ENCODE measurements around the gene LEF1. TPM values are rescaled to one million over a fixed set of nuclear protein-coding genes. Genes with fewer than 3 reads are reported as not detected.

LEF1 gene
- total and polyA plus RNA-seq, 2 of the 8 experiments (the other 6 are each of a cell fraction or from before 2014, with no cell fraction given): 2.6 to 5.2 TPM

DNA sequence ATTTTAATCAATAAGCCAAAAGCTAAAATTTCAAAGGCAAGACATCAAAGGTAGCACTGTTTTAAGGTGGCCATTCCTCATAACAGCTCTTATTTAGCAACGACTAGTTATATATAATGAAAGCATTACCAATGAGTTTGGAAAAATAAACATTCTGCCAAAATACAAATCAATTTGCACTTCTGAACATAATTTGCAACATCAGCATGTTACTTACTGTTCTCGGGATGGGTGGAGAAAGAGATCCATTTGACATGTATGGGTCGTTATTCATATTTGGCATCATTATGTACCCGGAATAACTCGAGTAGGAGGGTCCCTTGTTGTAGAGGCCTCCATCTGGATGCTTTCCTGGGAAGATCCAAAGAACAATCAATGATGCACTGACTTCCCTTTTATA is 5.4 kb downstream of the LEF1 start:
- no peak overlapping the region for H2AFZ ChIP-seq (ENCODE audit: low read length)
- no peaks in the 10 kb centered on the region for H3K79me1 ChIP-seq (ENCODE audit: low read depth, low read length)
- H3K9me3 ChIP-seq (ENCODE audit: insufficient read depth in 2 of 2, low read depth in 1 of 2, low read length in 1 of 2): no peaks in the 10 kb centered on the region
- H4K20me1 ChIP-seq (replicated peaks in 1 of 2; ENCODE audit: control insufficient read depth in 1 of 2, insufficient read depth in 2 of 2, low read length in 2 of 2): peaks cover 3 to 9% of the 10 kb centered on the region in 2 experiments
- no peak overlapping the region for H3K27ac ChIP-seq (ENCODE audit: low read depth, low read length)
- no peak overlapping the region for H2BK120ac ChIP-seq (replicated peaks; ENCODE audit: low read depth, low read length)
- no peak overlapping the region for H2BK15ac ChIP-seq (ENCODE audit: low read length)
- H2AK5ac ChIP-seq (ENCODE audit: low read depth, low read length): no peak overlapping the region
- no peaks in the 10 kb centered on the region for H3K79me2 ChIP-seq (ENCODE audit: control insufficient read depth in 1 of 2, insufficient read depth in 2 of 2, low read length in 2 of 2)
- H3K18ac ChIP-seq (ENCODE audit: extremely low read depth, low read length): no peak overlapping the region
- peaks cover 6 to 22% (median 11%) of the 10 kb centered on the region in 4 experiments; a peak in 6 of 7 replicates for H3K4me1 ChIP-seq (replicated peaks in 1 of 4; ENCODE audit: control insufficient read depth in 3 of 4, insufficient read depth in 4 of 4, low read length in 3 of 4)
- H3K23ac ChIP-seq (ENCODE audit: insufficient read length): no peak overlapping the region
- H4K8ac ChIP-seq (ENCODE audit: extremely low read depth, insufficient read depth, low read length): no peak overlapping the region
- no peaks in the 10 kb centered on the region; a peak in 1 of 8 replicates for H3K36me3 ChIP-seq (ENCODE audit: control insufficient read depth in 2 of 4, insufficient read depth in 4 of 4, low read length in 3 of 4)
- no peak overlapping the region for H3K4me3 ChIP-seq (ENCODE audit: extremely low read depth in 1 of 4, insufficient read depth in 2 of 4, low read depth in 3 of 4, low read length in 4 of 4)
- no peak overlapping the region for H3K9ac ChIP-seq (replicated peaks in 1 of 4; ENCODE audit: extremely low read depth in 1 of 4, low read depth in 3 of 4, low read length in 3 of 4)
- no peak overlapping the region for H2BK20ac ChIP-seq (ENCODE audit: low read length)
- peaks cover 27 to 56% (median 46%) of the 10 kb centered on the region in 4 experiments for H3K27me3 ChIP-seq (replicated peaks in 1 of 4; ENCODE audit: control insufficient read depth in 3 of 4, extremely low read depth in 1 of 4, insufficient read depth in 3 of 4, low read length in 3 of 4)
- H2BK5ac ChIP-seq (ENCODE audit: low read depth, low read length): no peak overlapping the region
- H4K5ac ChIP-seq (ENCODE audit: insufficient read length, low read depth, low read length): no peak overlapping the region
- CTCF ChIA-PET (ENCODE audit: partially characterized antibody): interaction anchor here (0.6 to 0.8 kb wide), 3 partner anchors 21 to 409 kb away, joined by 3 to 6 read pairs (median 3); no protein-coding TSS in a partner anchor
- FAIRE-seq: no peak
- H3K4me2 ChIP-seq (ENCODE audit: insufficient read depth in 1 of 2, low read depth in 2 of 2, low read length in 2 of 2): no peak overlapping the region
- H3K14ac ChIP-seq (ENCODE audit: insufficient read length): no peak overlapping the region
- H2BK12ac ChIP-seq (ENCODE audit: low read depth, low read length): no peak overlapping the region
- no peak overlapping the region for H3K4ac ChIP-seq (replicated peaks; ENCODE audit: insufficient read length, low read depth, low read length)
- WGBS, 2 experiments (ENCODE audit: extremely low coverage in 1 of 2, insufficient coverage in 1 of 2, insufficient read length in 1 of 2, insufficient replicate concordance in 2 of 2, low coverage in 1 of 2, low lambda C conversion rate in 2 of 2, missing lambda C conversion rate in 1 of 2): 84% methylated on average over 5 of the region's 5 CpGs; no CpG with 5 or more reads in 1 of the 2 experiments
- peaks cover 16% of the 10 kb centered on the region; the same call in 1 of the 2 replicates for H3K23me2 ChIP-seq (ENCODE audit: low read depth, low read length)
- TF ChIP-seq MAFK (IDR thresholded peaks at IDR 0.05; ENCODE audit: low read depth, low read length): 0 out of 2 replicates have a peak, but pooled peaks have one; percentile 9
- TF ChIP-seq SAP30 (IDR thresholded peaks at IDR 0.05; ENCODE audit: insufficient read depth, insufficient replicate concordance, low read length): no peak
- POLR2A ChIA-PET (ENCODE audit: partially characterized antibody): interaction anchor here (1.4 kb wide), 1 partner anchor 9 kb away, joined by 4 read pairs; no protein-coding TSS in a partner anchor
- H4K91ac ChIP-seq (replicated peaks; ENCODE audit: insufficient read length, low read length): no peak overlapping the region
- no peak for DNase-seq (ENCODE audit: low read depth in 1 of 2, low spot score in 2 of 2)
- no peak overlapping the region for H3K56ac ChIP-seq (replicated peaks; ENCODE audit: insufficient read length, low read depth, low read length)

All from H1 (cell line).